Endothelial cell (in vitro differentiated cells): ENCODE measurements around the gene MAD1L1. TPM values are rescaled to one million over a fixed set of nuclear protein-coding genes. Genes with fewer than 3 reads are reported as not detected.
A peak's percentile ranks its signal among the peaks of the same experiment; 100 is the strongest.

Experiments
- DNase-seq: peaks from one replicate; pipeline ENCODE4 v3.0.0; 2021; ENCODE audit warnings: low spot score
- H3K27ac Mint-ChIP-seq: one replicate; pipeline ENCODE4 v1.8.0; 2021; ENCODE audit warnings: mixed read lengths, inconsistent platforms; ENCODE audit not compliant: unreplicated experiment
- H3K27me3 Mint-ChIP-seq: one replicate; pipeline ENCODE4 v1.8.0; 2021; ENCODE audit warnings: mild to moderate bottlenecking, moderate library complexity, mixed read lengths, inconsistent platforms; ENCODE audit not compliant: unreplicated experiment
- H3K36me3 Mint-ChIP-seq: one replicate; pipeline ENCODE4 v1.8.0; 2021; ENCODE audit warnings: mild to moderate bottlenecking, low read depth, mixed read lengths, inconsistent platforms; ENCODE audit not compliant: unreplicated experiment
- H3K4me1 Mint-ChIP-seq: one replicate; pipeline ENCODE4 v1.8.0; 2021; ENCODE audit warnings: mild to moderate bottlenecking, mixed read lengths, inconsistent platforms; ENCODE audit not compliant: unreplicated experiment
- H3K4me3 Mint-ChIP-seq: one replicate; pipeline ENCODE4 v1.8.0; 2021; ENCODE audit warnings: mild to moderate bottlenecking, mixed read lengths, inconsistent platforms; ENCODE audit not compliant: unreplicated experiment
- H3K9me3 Mint-ChIP-seq: one replicate; pipeline ENCODE4 v1.8.0; 2021; ENCODE audit warnings: mixed read lengths, inconsistent platforms; ENCODE audit not compliant: unreplicated experiment
- CTCF ChIP-seq: fragments of 200-600 bp; sonication (generic); IDR thresholded peaks from one replicate; pipeline ENCODE4 v1.5.0; 2021; ENCODE audit warnings: antibody characterized with exemption; ENCODE audit not compliant: unreplicated experiment
- total RNA-seq: library from RNA; stranded (reverse); fragmentation: NEBNext Ultra II Directional; extraction: Animal tissue kit (Norgen Biotek cat#: 25700); gene quantifications from one replicate; pipeline ENCODE4 v1.2.1, GENCODE V29; 2021; ENCODE audit not compliant: unreplicated experiment

MAD1L1 gene
- total RNA-seq, 1 donor from 2014 or later, result 43.3 TPM

- Mint-ChIP-seq H3K27me3 (peaks cover 8% of the 10 kb centered on the region), H3K4me1 (peaks cover 20% of the 10 kb centered on the region), H3K9me3 (no peaks in the 10 kb centered on the region), H3K27ac (peak overlapping the region; percentile 82), H3K4me3 (peak overlapping the region; percentile 83), H3K36me3 (peaks cover 18% of the 10 kb centered on the region)
- no peak for TF ChIP-seq CTCF
- DNase-seq, result no peak
These were observed 1.2 kb upstream of the MAD1L1 start for GRCh38 chr7:2233926-2234325.

- no peak overlapping the region for H3K27ac Mint-ChIP-seq
- no peaks in the 10 kb centered on the region for H3K9me3 Mint-ChIP-seq
- H3K4me3 Mint-ChIP-seq, result peak overlapping the region; percentile 90
- peaks cover 18% of the 10 kb centered on the region for H3K36me3 Mint-ChIP-seq
- DNase-seq, result peak; percentile 21
- peaks cover 8% of the 10 kb centered on the region for H3K27me3 Mint-ChIP-seq
- TF ChIP-seq CTCF, result no peak
- H3K4me1 Mint-ChIP-seq, result peaks cover 18% of the 10 kb centered on the region
These were observed 566 bp downstream of the MAD1L1 start for GRCh38 chr7:2231992-2232765.

GRCh38 chr7:2230882-2231281, 1.9 kb downstream of the MAD1L1 start:
- Mint-ChIP-seq H3K36me3 (peaks cover 20% of the 10 kb centered on the region), H3K27me3 (peaks cover 8% of the 10 kb centered on the region), H3K4me3 (no peak overlapping the region), H3K27ac (no peak overlapping the region), H3K9me3 (no peaks in the 10 kb centered on the region), H3K4me1 (peaks cover 18% of the 10 kb centered on the region)
- DNase-seq, result no peak
- no peak for TF ChIP-seq CTCF

- peaks cover 8% of the 10 kb centered on the region for H3K27me3 Mint-ChIP-seq
- no peak for DNase-seq
- peaks cover 18% of the 10 kb centered on the region for H3K4me1 Mint-ChIP-seq
- H3K27ac Mint-ChIP-seq, result no peak overlapping the region
- no peak overlapping the region for H3K4me3 Mint-ChIP-seq
- peaks cover 21% of the 10 kb centered on the region for H3K36me3 Mint-ChIP-seq
- no peak for TF ChIP-seq CTCF
- no peaks in the 10 kb centered on the region for H3K9me3 Mint-ChIP-seq
These were observed 2.5 kb downstream of the MAD1L1 start for GRCh38 chr7:2230226-2230625.

- Mint-ChIP-seq H3K4me3 (no peak overlapping the region), H3K4me1 (peaks cover 13% of the 10 kb centered on the region), H3K36me3 (peaks cover 23% of the 10 kb centered on the region), H3K27ac (peak overlapping the region; percentile 61), H3K27me3 (peaks cover 8% of the 10 kb centered on the region), H3K9me3 (no peaks in the 10 kb centered on the region)
- TF ChIP-seq CTCF, result no peak
- DNase-seq, result no peak
These were observed 3.3 kb downstream of the MAD1L1 start for GRCh38 chr7:2229467-2229866.
